HEK293T (cell line): ENCODE data around the gene THSD7A.

Source experiments
- BHLHE40 ChIP-seq: fragments of 450-650 bp; IDR thresholded peaks from 2 replicates; pipeline ENCODE4 v1.6.1; 2016; ENCODE audit warnings: mild to moderate bottlenecking, moderate library complexity, borderline replicate concordance
- SP1 ChIP-seq: fragments of 450-650 bp; IDR thresholded peaks from 2 replicates; pipeline ENCODE4 v1.6.1; 2017
- TARDBP ChIP-seq: fragments of 450-650 bp; IDR thresholded peaks from 2 replicates; pipeline ENCODE4 v1.6.1; 2016

GRCh38 chr7:11707606-11708193, 124.3 kb downstream of the THSD7A start:
- TF ChIP-seq SP1 (no peak), BHLHE40 (no peak), TARDBP (no peak)
